HepG2 (cell line): ENCODE measurements around the gene HEXA. TPM values are rescaled to one million over a fixed set of nuclear protein-coding genes. Genes with fewer than 3 reads are reported as not detected.

ENCODE experiments used
- ATAC-seq: fragments of 200-7000 bp; cut with Tn5 transposase; 3 replicates; pipeline ENCODE4 v1.9.1; 2020; ENCODE audit warnings: mild to moderate bottlenecking, moderate library complexity
- BruUV-seq: library from RNA; stranded (reverse); fragments of 400-500 nt; replicated peaks from 2 replicates; lab custom pipeline; 2021; lab: Mats Ljungman, UMichigan
- CTCF ChIA-PET: fragments of 300-600 bp; formaldehyde crosslinking; extraction: SDS; loops from one replicate; lab custom pipeline; 2021; ENCODE audit warnings: low total read pairs, inconsistent platforms, low intra/inter-chr PET ratio; lab: Yijun Ruan, JAX
- POLR2A ChIA-PET: fragments of 350-600 bp; sonication (Branson Sonifier 250); formaldehyde crosslinking; loops from one replicate; lab custom pipeline; 2020; ENCODE audit warnings: antibody characterized with exemption, inconsistent platforms; lab: Yijun Ruan, JAX
- DNase-seq: peaks from one replicate; pipeline ENCODE4 v3.0.0-alpha.2; 2015; ENCODE audit warnings: low spot score
- FAIRE-seq: peaks from 3 replicates; lab custom pipeline; 2011; peaks lifted over from hg19 to GRCh38; lab: Jason Lieb, UNC
- H2AFZ ChIP-seq: one replicate; pipeline ENCODE4 v1.6.1; 2011; ENCODE audit warnings: low read length, inconsistent platforms
- H3K27ac ChIP-seq: fragments of 300-600 bp; 3 replicates; pipeline ENCODE4 v1.8.0; 2011; ENCODE audit warnings: mixed run types, mild to moderate bottlenecking, mixed read lengths, low read length, inconsistent platforms; ENCODE audit not compliant: insufficient read depth; ENCODE audit errors: extremely low read length
- H3K27me3 ChIP-seq, 2 experiments: fragments of 200-600 bp in 1 of 2; 2 replicates in 1 of 2; 3 replicates in 1 of 2; pipeline versions ENCODE4 v1.6.0 to v1.8.0; 2011; ENCODE audit warnings: low read length in 2 of 2, mild to moderate bottlenecking in 2 of 2, moderate library complexity in 2 of 2, inconsistent platforms in 1 of 2; ENCODE audit not compliant: insufficient read depth in 2 of 2, control insufficient read depth in 1 of 2
- H3K36me3 ChIP-seq, 2 experiments: fragments of 200-600 bp in 1 of 2; replicated peaks in 1 of 2; 2 replicates in 1 of 2; 3 replicates in 1 of 2; pipeline versions ENCODE4 v1.5.1 to v1.8.0; 2011; ENCODE audit warnings: low read length in 2 of 2, inconsistent platforms in 1 of 2; ENCODE audit not compliant: insufficient read depth in 2 of 2, control insufficient read depth in 1 of 2
- H3K4me1 ChIP-seq: 2 replicates; pipeline ENCODE4 v1.5.1; 2012; ENCODE audit warnings: low read length, inconsistent platforms; ENCODE audit not compliant: insufficient read depth
- H3K4me2 ChIP-seq: 2 replicates; pipeline ENCODE4 v1.6.0; 2011; ENCODE audit warnings: low read depth, low read length, inconsistent platforms
- H3K4me3 ChIP-seq, 3 experiments: fragments of 200-600 bp in 1 of 3; sonication (generic), shearing (Covaris generic) in 1 of 3; replicated peaks in 1 of 3; 2 replicates each; pipeline ENCODE4 v1.5.1; 2011 to 2016; ENCODE audit warnings: low read length in 3 of 3, inconsistent platforms in 2 of 3, low read depth in 2 of 3, mild to moderate bottlenecking in 2 of 3, control low read depth in 1 of 3, mixed read lengths in 1 of 3; ENCODE audit not compliant: insufficient read depth in 1 of 3
- H3K79me2 ChIP-seq: one replicate; pipeline ENCODE4 v1.6.1; 2011; ENCODE audit warnings: low read length, inconsistent platforms; ENCODE audit not compliant: insufficient read depth
- H3K9ac ChIP-seq: 2 replicates; pipeline ENCODE4 v1.6.0; 2011; ENCODE audit warnings: mild to moderate bottlenecking, low read depth, low read length, inconsistent platforms; ENCODE audit not compliant: insufficient read depth
- H3K9me3 ChIP-seq: 2 replicates; pipeline ENCODE4 v1.5.1; 2012; ENCODE audit warnings: mild to moderate bottlenecking, low read length
- H4K20me1 ChIP-seq: 2 replicates; pipeline ENCODE4 v1.6.0; 2011; ENCODE audit warnings: inconsistent platforms, mild to moderate bottlenecking, low read length, moderate library complexity; ENCODE audit not compliant: insufficient read depth
- HNF1B ChIP-seq: sonication (generic); formaldehyde crosslinking; IDR thresholded peaks from 2 replicates; pipeline ENCODE4 v1.5.1; 2020; ENCODE audit warnings: mild to moderate bottlenecking, moderate library complexity, missing genetic modification reagents
- HOXA7 ChIP-seq: sonication (generic); formaldehyde crosslinking; IDR thresholded peaks from 2 replicates; pipeline ENCODE4 v1.8.1; 2022; ENCODE audit warnings: mild to moderate bottlenecking, missing genetic modification reagents, moderate library complexity
- POLR2G ChIP-seq: fragments of 200-400 bp; formaldehyde crosslinking; IDR thresholded peaks from 2 replicates; pipeline ENCODE4 v1.6.1; 2018; ENCODE audit warnings: mild to moderate bottlenecking, low read depth, low read length, moderate library complexity
- RFX1 ChIP-seq: fragments of 450-650 bp; IDR thresholded peaks from 2 replicates; pipeline ENCODE4 v1.6.1; 2017
- TAF1 ChIP-seq: sonication (generic); formaldehyde crosslinking; IDR thresholded peaks from 2 replicates; pipeline ENCODE4 v1.4.0; 2020; ENCODE audit warnings: missing genetic modification reagents
- ZBTB8A ChIP-seq: sonication (generic); formaldehyde crosslinking; IDR thresholded peaks from 2 replicates; pipeline ENCODE4 v1.4.0; 2020; ENCODE audit warnings: mild to moderate bottlenecking, low read depth, missing genetic modification reagents, borderline replicate concordance
- ZMYM2 ChIP-seq: sonication (generic); formaldehyde crosslinking; IDR thresholded peaks from 2 replicates; pipeline ENCODE4 v1.8.0; 2022; ENCODE audit warnings: mild to moderate bottlenecking, missing genetic modification reagents
- ZNF672 ChIP-seq: sonication (generic); formaldehyde crosslinking; IDR thresholded peaks from 2 replicates; pipeline ENCODE4 v1.8.1; 2022; ENCODE audit warnings: missing genetic modification reagents
- WGBS: methylation state at CpG from one replicate; pipeline ENCODE4 v1.1.6; 2017; ENCODE audit warnings: low lambda C conversion rate; 5-methylcytosine and 5-hydroxymethylcytosine counted together
- in situ Hi-C: cut with HindIII; loops from 2 replicates; pipeline ENCODE4 v1.10.0; 2017; ENCODE audit warnings: low pct_unique_long_range_greater_than_20kb; ENCODE audit not compliant: extremely low pct_ligation_motif_present
- intact Hi-C: fragments of 100-400 bp; cut with micrococcal nuclease; formaldehyde crosslinking; loops from one replicate; pipeline ENCODE4 v1.10.0; 2022; ENCODE audit not compliant: unreplicated experiment
- polyA plus RNA-seq, 8 experiments: library from polyadenylated mRNA; depleted of rRNA in 3 of 8; stranded (reverse) in 7 of 8; unstranded in 1 of 8; fragments of >200 nt; fragmentation: Illumina TruSeq in 4 of 8; extraction: Trizol in 4 of 8; gene quantifications; 2 replicates each; pipeline versions ENCODE4 v1.2.1 to v1.2.3, GENCODE V29; 2011 to 2016; ENCODE audit warnings: low read depth in 4 of 8, missing spikeins in 1 of 8, mixed read lengths in 1 of 8; ENCODE audit not compliant: insufficient read depth in 1 of 8
- total RNA-seq, 5 experiments: library from RNA; depleted of rRNA; stranded (reverse); fragments of >200 nt; fragmentation: Illumina TruSeq; extraction: Trizol; gene quantifications; 2 replicates each; pipeline ENCODE4 v1.2.3, GENCODE V29; 2016; ENCODE audit warnings: low read depth in 1 of 5

HEXA gene
- total and polyA plus RNA-seq, 2 of the 13 experiments (the other 11 are each of a cell fraction or from before 2014, with no cell fraction given) = 106 to 219 TPM

GRCh38 chr15:72306211-72306785 is 69.5 kb downstream of the HEXA start:
- no peak overlapping the region for H3K4me3 ChIP-seq
- H3K79me2 ChIP-seq = no peaks in the 10 kb centered on the region
- H3K4me2 ChIP-seq = no peak overlapping the region
- H3K27ac ChIP-seq = no peak overlapping the region
- DNase-seq (no peak), ATAC-seq (no peak), FAIRE-seq (no peak)
- TF ChIP-seq ZNF672 (CRISPR knock-in tag) (no peak), RFX1 (peak; percentile 71)
- POLR2A ChIA-PET = no interaction called here
- no peaks in the 10 kb centered on the region for H3K9me3 ChIP-seq
- CTCF ChIA-PET = no interaction called here
- WGBS = 78% methylated on average over 10 of the region's 10 CpGs
- intact Hi-C loops (no loop called here), in situ Hi-C loops (no loop called here)
- no peaks in the 10 kb centered on the region for H3K4me1 ChIP-seq
- no peaks in the 10 kb centered on the region for H4K20me1 ChIP-seq
- no peak overlapping the region for H2AFZ ChIP-seq
- no peaks in the 10 kb centered on the region for H3K27me3 ChIP-seq
- no peak overlapping the region for H3K9ac ChIP-seq
- no TSS peak for BruUV-seq
- no peaks in the 10 kb centered on the region for H3K36me3 ChIP-seq

- POLR2A ChIA-PET = no interaction called here
- H4K20me1 ChIP-seq = no peaks in the 10 kb centered on the region
- no peak overlapping the region for H3K27ac ChIP-seq
- FAIRE-seq = no peak
- BruUV-seq = no TSS peak
- no peak overlapping the region for H3K9ac ChIP-seq
- H3K36me3 ChIP-seq = no peaks in the 10 kb centered on the region
- H3K27me3 ChIP-seq = no peaks in the 10 kb centered on the region
- H3K79me2 ChIP-seq = no peaks in the 10 kb centered on the region
- TF ChIP-seq ZBTB8A (no peak), ZMYM2 (CRISPR knock-in tag) (no peak), TAF1 (CRISPR knock-in tag) (no peak), HOXA7 (CRISPR knock-in tag) (no peak), POLR2G (no peak), HNF1B (CRISPR knock-in tag) (no peak)
- H3K4me2 ChIP-seq = no peak overlapping the region
- in situ Hi-C loops = no loop called here
- H2AFZ ChIP-seq = no peak overlapping the region
- 84% methylated on average over 7 of the region's 7 CpGs for WGBS
- no peak for DNase-seq
- no peak overlapping the region for H3K4me3 ChIP-seq
- ATAC-seq = no peak
- CTCF ChIA-PET = no interaction called here
- no peaks in the 10 kb centered on the region for H3K9me3 ChIP-seq
- no peaks in the 10 kb centered on the region for H3K4me1 ChIP-seq
- intact Hi-C loops = no loop called here
These were observed 71.2 kb downstream of the HEXA start for GRCh38 chr15:72304596-72304995.
